Spinal cord (tissue), 10 donors: ENCODE measurements around the gene SLC25A11. TPM values are rescaled to one million over a fixed set of nuclear protein-coding genes. Genes with fewer than 3 reads are reported as not detected.

Experiments used
- DNase-seq, 6 donors: peaks; one replicate each; pipeline versions ENCODE4 v3.0.0 to v3.0.0-alpha.2; 2013 to 2015; ENCODE audit warnings: low spot score in 6 of 6, low read depth in 4 of 6
- H3K27ac ChIP-seq: one replicate; pipeline ENCODE4 v1.5.1; 2013; ENCODE audit warnings: low read depth, low read length, control low read depth
- H3K27me3 ChIP-seq: one replicate; pipeline ENCODE4 v1.6.1; 2013; ENCODE audit warnings: low read length; ENCODE audit not compliant: control insufficient read depth, insufficient read depth
- H3K36me3 ChIP-seq: one replicate; pipeline ENCODE4 v1.6.1; 2013; ENCODE audit warnings: low read length; ENCODE audit not compliant: control insufficient read depth, insufficient read depth
- H3K4me1 ChIP-seq: one replicate; pipeline ENCODE4 v1.6.1; 2013; ENCODE audit warnings: low read length; ENCODE audit not compliant: control insufficient read depth, insufficient read depth
- H3K4me3 ChIP-seq: one replicate; pipeline ENCODE4 v1.5.1; 2013; ENCODE audit warnings: low read depth, low read length, control low read depth
- H3K9me3 ChIP-seq: one replicate; pipeline ENCODE4 v1.6.1; 2013; ENCODE audit warnings: low read length; ENCODE audit not compliant: control insufficient read depth, insufficient read depth
- WGBS: methylation state at CpG from one replicate; pipeline ENCODE4 v1.1.5; 2013; ENCODE audit warnings: missing lambda C conversion rate; ENCODE audit not compliant: insufficient coverage; 5-methylcytosine and 5-hydroxymethylcytosine counted together
- polyA plus RNA-seq, 2 donors: library from polyadenylated mRNA; unstranded; fragments of 120-200 nt; gene quantifications; one replicate each; pipeline ENCODE4 v1.2.1, GENCODE V29; 2013; ENCODE audit not compliant: insufficient read length in 2 of 2
- total RNA-seq, 2 donors: library from RNA; depleted of rRNA in 1 of 2; stranded (reverse); fragments of 120-200 nt in 1 of 2; fragments of >200 nt in 1 of 2; gene quantifications; one replicate each; pipeline versions ENCODE4 v1.2.3 to v1.2.4, GENCODE V29; 2013 to 2014
- donor health status: healthy.

Gene SLC25A11
- total and polyA plus RNA-seq, 4 donors: 57.2 to 95.2 (median 73.5) TPM

GRCh38 chr17:4966844-4967538 is 27.1 kb upstream of the SLC25A11 start:
- peak; percentile 96 to 100 (median 98) for DNase-seq
- Histone ChIP-seq H3K4me3 (peak overlapping the region; percentile 97), H3K9me3 (no peaks in the 10 kb centered on the region), H3K36me3 (peaks cover 44% of the 10 kb centered on the region), H3K27me3 (no peaks in the 10 kb centered on the region), H3K27ac (peak overlapping the region; percentile 100), H3K4me1 (peaks cover 37% of the 10 kb centered on the region)
- 0% methylated on average over 35 of the region's 42 CpGs for WGBS

GRCh38 chr17:4965311-4965986 is 25.6 kb upstream of the SLC25A11 start:
- no peaks in the 10 kb centered on the region for H3K27me3 ChIP-seq
- WGBS: 96% methylated on average over 6 of the region's 15 CpGs
- H3K4me3 ChIP-seq: no peak overlapping the region
- peaks cover 36% of the 10 kb centered on the region for H3K36me3 ChIP-seq
- DNase-seq: no peak
- peaks cover 37% of the 10 kb centered on the region for H3K4me1 ChIP-seq
- H3K27ac ChIP-seq: no peak overlapping the region
- H3K9me3 ChIP-seq: no peaks in the 10 kb centered on the region

GRCh38 chr17:4960279-4960922 is 20.6 kb upstream of the SLC25A11 start:
- Histone ChIP-seq H3K36me3 (peaks cover 45% of the 10 kb centered on the region), H3K27me3 (no peaks in the 10 kb centered on the region), H3K27ac (no peak overlapping the region), H3K9me3 (no peaks in the 10 kb centered on the region), H3K4me1 (no peaks in the 10 kb centered on the region), H3K4me3 (no peak overlapping the region)
- 73% methylated on average over 8 of the region's 9 CpGs for WGBS
- no peak for DNase-seq

- Histone ChIP-seq H3K36me3 (peaks cover 38% of the 10 kb centered on the region), H3K4me3 (no peak overlapping the region), H3K27me3 (no peaks in the 10 kb centered on the region), H3K9me3 (no peaks in the 10 kb centered on the region), H3K4me1 (no peaks in the 10 kb centered on the region), H3K27ac (no peak overlapping the region)
- 87% methylated on average over 14 of the region's 18 CpGs for WGBS
- no peak for DNase-seq
Measured at GRCh38 chr17:4959261-4959965, 19.6 kb upstream of the SLC25A11 start.

GRCh38 chr17:4958102-4958501 is 18.3 kb upstream of the SLC25A11 start:
- H3K9me3 ChIP-seq: no peaks in the 10 kb centered on the region
- no peaks in the 10 kb centered on the region for H3K4me1 ChIP-seq
- DNase-seq: no peak
- H3K27ac ChIP-seq: no peak overlapping the region
- H3K36me3 ChIP-seq: peaks cover 37% of the 10 kb centered on the region
- H3K27me3 ChIP-seq: no peaks in the 10 kb centered on the region
- H3K4me3 ChIP-seq: no peak overlapping the region
- 100% methylated on average over 3 of the region's 3 CpGs for WGBS

GRCh38 chr17:4956493-4957061 is 16.7 kb upstream of the SLC25A11 start:
- 94% methylated on average over 6 of the region's 10 CpGs for WGBS
- H3K27ac ChIP-seq: no peak overlapping the region

GRCh38 chr17:4955091-4955490 is 15.2 kb upstream of the SLC25A11 start:
- H3K4me1 ChIP-seq: peaks cover 12% of the 10 kb centered on the region
- H3K36me3 ChIP-seq: peaks cover 28% of the 10 kb centered on the region
- H3K4me3 ChIP-seq: no peak overlapping the region
- no peaks in the 10 kb centered on the region for H3K9me3 ChIP-seq
- peaks cover 9% of the 10 kb centered on the region for H3K27me3 ChIP-seq
- H3K27ac ChIP-seq: no peak overlapping the region
- DNase-seq: no peak
- WGBS: 96% methylated on average over 8 of the region's 8 CpGs

More at GRCh38 chr17:4956493-4957061, 16.7 kb upstream of the SLC25A11 start:
- no peaks in the 10 kb centered on the region for H3K27me3 ChIP-seq
- H3K36me3 ChIP-seq: peaks cover 37% of the 10 kb centered on the region
- DNase-seq: no peak
- H3K4me3 ChIP-seq: no peak overlapping the region
- no peaks in the 10 kb centered on the region for H3K9me3 ChIP-seq
- no peaks in the 10 kb centered on the region for H3K4me1 ChIP-seq

- H3K27me3 ChIP-seq: peaks cover 10% of the 10 kb centered on the region
- H3K4me3 ChIP-seq: no peak overlapping the region
- peaks cover 17% of the 10 kb centered on the region for H3K36me3 ChIP-seq
- no peak for DNase-seq
- WGBS: 94% methylated on average over 12 of the region's 14 CpGs
- H3K4me1 ChIP-seq: peaks cover 14% of the 10 kb centered on the region
- no peak overlapping the region for H3K27ac ChIP-seq
- H3K9me3 ChIP-seq: no peaks in the 10 kb centered on the region
Measured at GRCh38 chr17:4953451-4953961, 13.7 kb upstream of the SLC25A11 start.

GRCh38 chr17:4951486-4951885 is 11.6 kb upstream of the SLC25A11 start:
- Histone ChIP-seq H3K27ac (no peak overlapping the region), H3K4me1 (peaks cover 20% of the 10 kb centered on the region), H3K9me3 (no peaks in the 10 kb centered on the region), H3K36me3 (peaks cover 3% of the 10 kb centered on the region), H3K27me3 (peaks cover 10% of the 10 kb centered on the region), H3K4me3 (no peak overlapping the region)
- WGBS: 68% methylated on average over 2 of the region's 3 CpGs
- DNase-seq: no peak
